Liver (tissue), 9 donors: ENCODE data around the gene LAPTM4A. TPM values are rescaled to one million over a fixed set of nuclear protein-coding genes. Genes with fewer than 3 reads are reported as not detected.

Experiments
- DNase-seq: peaks from one replicate; pipeline ENCODE4 v3.0.0-alpha.2; 2017; ENCODE audit warnings: low spot score
- H3K27ac ChIP-seq, 2 donors: one replicate each; pipeline ENCODE4 v1.7.0; 2013; ENCODE audit warnings: inconsistent platforms in 2 of 2, low read length in 2 of 2, control low read depth in 1 of 2, low read depth in 1 of 2, mild to moderate bottlenecking in 1 of 2
- H3K27me3 ChIP-seq, 4 donors: one replicate each; pipeline versions ENCODE4 v1.6.1 to v1.7.0; 2013; ENCODE audit warnings: low read length in 3 of 4, inconsistent platforms in 1 of 4, mild to moderate bottlenecking in 1 of 4, moderate library complexity in 1 of 4; ENCODE audit not compliant: control insufficient read depth in 4 of 4, insufficient read depth in 4 of 4
- H3K36me3 ChIP-seq, 4 donors: one replicate each; pipeline versions ENCODE4 v1.6.1 to v1.7.0; 2013; ENCODE audit warnings: low read length in 3 of 4, mild to moderate bottlenecking in 3 of 4, low read depth in 1 of 4, moderate library complexity in 1 of 4; ENCODE audit not compliant: control insufficient read depth in 4 of 4, insufficient read depth in 3 of 4
- H3K4me1 ChIP-seq, 4 donors: one replicate each; pipeline versions ENCODE4 v1.6.1 to v1.7.0; 2013; ENCODE audit warnings: low read length in 3 of 4, mild to moderate bottlenecking in 3 of 4, moderate library complexity in 1 of 4; ENCODE audit not compliant: control insufficient read depth in 4 of 4, insufficient read depth in 4 of 4
- H3K4me3 ChIP-seq, 3 donors: one replicate each; pipeline versions ENCODE4 v1.6.1 to v1.7.0; 2013; ENCODE audit warnings: low read length in 3 of 3, control low read depth in 1 of 3, low read depth in 1 of 3, mild to moderate bottlenecking in 1 of 3
- H3K9ac ChIP-seq, 2 donors: one replicate each; pipeline ENCODE4 v1.7.0; 2013; ENCODE audit warnings: low read length in 2 of 2, mild to moderate bottlenecking in 2 of 2, moderate library complexity in 2 of 2, control low read depth in 1 of 2, low read depth in 1 of 2
- H3K9me3 ChIP-seq, 4 donors: one replicate each; pipeline versions ENCODE4 v1.6.1 to v1.7.0; 2013; ENCODE audit warnings: low read length in 3 of 4; ENCODE audit not compliant: control insufficient read depth in 4 of 4
- EGR1 ChIP-seq, 2 donors: IDR thresholded peaks; 2 replicates each; pipeline ENCODE4 v1.6.1; 2016 to 2018; ENCODE audit warnings: antibody characterized with exemption in 2 of 2, low read depth in 2 of 2
- FOXA1 ChIP-seq: IDR thresholded peaks from 2 replicates; pipeline ENCODE4 v1.6.1; 2016; ENCODE audit warnings: antibody characterized with exemption
- FOXA2 ChIP-seq: IDR thresholded peaks from 2 replicates; pipeline ENCODE4 v1.6.1; 2016; ENCODE audit warnings: antibody characterized with exemption
- GABPA ChIP-seq, 2 donors: IDR thresholded peaks in 1 of 2; conservative IDR thresholded peaks in 1 of 2; 2 replicates each; pipeline ENCODE4 v1.6.1; 2016; ENCODE audit warnings: antibody characterized with exemption in 2 of 2, mild to moderate bottlenecking in 1 of 2, moderate library complexity in 1 of 2
- HNF4A ChIP-seq, 2 donors: conservative IDR thresholded peaks; 2 replicates each; pipeline ENCODE4 v1.6.1; 2016; ENCODE audit warnings: antibody characterized with exemption in 2 of 2, mild to moderate bottlenecking in 2 of 2
- HNF4G ChIP-seq: IDR thresholded peaks from 2 replicates; pipeline ENCODE4 v1.6.1; 2016; ENCODE audit warnings: antibody characterized with exemption
- JUND ChIP-seq, 2 donors: IDR thresholded peaks; 2 replicates each; pipeline ENCODE4 v1.6.1; 2016; ENCODE audit warnings: antibody characterized with exemption in 2 of 2
- MAX ChIP-seq: IDR thresholded peaks from 2 replicates; pipeline ENCODE4 v1.6.1; 2016; ENCODE audit warnings: antibody characterized with exemption
- NR2F2 ChIP-seq: IDR thresholded peaks from 2 replicates; pipeline ENCODE4 v1.6.1; 2016; ENCODE audit warnings: antibody characterized with exemption
- RAD21 ChIP-seq, 2 donors: IDR thresholded peaks; 2 replicates each; pipeline ENCODE4 v1.6.1; 2016; ENCODE audit warnings: antibody characterized with exemption in 2 of 2, mild to moderate bottlenecking in 2 of 2
- REST ChIP-seq: IDR thresholded peaks from 2 replicates; pipeline ENCODE4 v1.6.1; 2016; ENCODE audit warnings: antibody characterized with exemption, mild to moderate bottlenecking
- RXRA ChIP-seq, 2 donors: IDR thresholded peaks; 2 replicates each; pipeline ENCODE4 v1.6.1; 2017 to 2018; ENCODE audit warnings: antibody characterized with exemption in 2 of 2, mild to moderate bottlenecking in 1 of 2
- SP1 ChIP-seq: IDR thresholded peaks from 2 replicates; pipeline ENCODE4 v1.6.1; 2018; ENCODE audit warnings: antibody characterized with exemption, mild to moderate bottlenecking
- TAF1 ChIP-seq: conservative IDR thresholded peaks from 2 replicates; pipeline ENCODE4 v1.6.1; 2016; ENCODE audit warnings: antibody characterized with exemption, mild to moderate bottlenecking
- YY1 ChIP-seq: IDR thresholded peaks from 2 replicates; pipeline ENCODE4 v1.6.1; 2016; ENCODE audit warnings: antibody characterized with exemption, mild to moderate bottlenecking
- WGBS: extraction: QIAGEN DNeasy Blood & Tissue Kit; methylation state at CpG from one replicate; pipeline ENCODE4 v1.1.7; 2013; 5-methylcytosine and 5-hydroxymethylcytosine counted together
- polyA plus RNA-seq, 2 donors: library from polyadenylated mRNA; stranded (reverse) in 1 of 2; unstranded in 1 of 2; fragments of 200-250 nt in 1 of 2; fragments of >200 nt in 1 of 2; fragmentation: Nextera tagmentation in 1 of 2; extraction: Ambion mirVana in 1 of 2; gene quantifications; one replicate each; pipeline versions ENCODE4 v1.2.1 to v1.2.3, GENCODE V29; 2013 to 2015
- total RNA-seq, 2 donors: library from RNA; depleted of rRNA; stranded (reverse); fragments of >200 nt; gene quantifications; one replicate each; pipeline ENCODE4 v1.2.3, GENCODE V29; 2014
- TF ChIP-seq, protein P1 (sequence below): IDR thresholded peaks from 2 replicates; pipeline ENCODE4 v1.6.1; 2016; ENCODE audit warnings: antibody characterized with exemption
- TF ChIP-seq, protein P2 (sequence below): IDR thresholded peaks from 2 replicates; pipeline ENCODE4 v1.6.1; 2016; ENCODE audit warnings: antibody characterized with exemption
- TF ChIP-seq, protein P3 (sequence below): fragments of 150-350 bp; IDR thresholded peaks from 2 replicates; pipeline ENCODE4 v1.5.1; 2017; ENCODE audit warnings: improper control_type of control experiment, low read depth, low read length; ENCODE audit not compliant: missing input control
- donor health status: healthy.
- donor health status: healthy.
- donor health status: healthy.
- donor health status: healthy.
- donor health status: healthy.

The LAPTM4A gene
- total and polyA plus RNA-seq, 4 donors = 69.1 to 183 (median 122) TPM

GRCh38 chr2:20092901-20093235, 41.4 kb upstream of the LAPTM4A start:
- TF ChIP-seq REST (no peak), RXRA (IDR thresholded peaks at IDR 0.05) (no peak), MAX (no peak), SP1 (no peak), GABPA (IDR thresholded peaks at IDR 0.05 in 1 of 2, conservative IDR thresholded peaks at IDR 0.05 in 1 of 2) (no peak), EGR1 (IDR thresholded peaks at IDR 0.05; ENCODE audit: low read depth in 2 of 2) (no peak), TAF1 (no peak), YY1 (no peak), FOXA2 (no peak), JUND (IDR thresholded peaks at IDR 0.05) (no peak), HNF4A (conservative IDR thresholded peaks at IDR 0.05) (no peak), NR2F2 (no peak), FOXA1 (no peak), HNF4G (no peak), RAD21 (IDR thresholded peaks at IDR 0.05) (no peak)
- TF ChIP-seq, protein P1, sequence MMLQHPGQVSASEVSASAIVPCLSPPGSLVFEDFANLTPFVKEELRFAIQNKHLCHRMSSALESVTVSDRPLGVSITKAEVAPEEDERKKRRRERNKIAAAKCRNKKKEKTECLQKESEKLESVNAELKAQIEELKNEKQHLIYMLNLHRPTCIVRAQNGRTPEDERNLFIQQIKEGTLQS = no peak
- TF ChIP-seq, protein P2, sequence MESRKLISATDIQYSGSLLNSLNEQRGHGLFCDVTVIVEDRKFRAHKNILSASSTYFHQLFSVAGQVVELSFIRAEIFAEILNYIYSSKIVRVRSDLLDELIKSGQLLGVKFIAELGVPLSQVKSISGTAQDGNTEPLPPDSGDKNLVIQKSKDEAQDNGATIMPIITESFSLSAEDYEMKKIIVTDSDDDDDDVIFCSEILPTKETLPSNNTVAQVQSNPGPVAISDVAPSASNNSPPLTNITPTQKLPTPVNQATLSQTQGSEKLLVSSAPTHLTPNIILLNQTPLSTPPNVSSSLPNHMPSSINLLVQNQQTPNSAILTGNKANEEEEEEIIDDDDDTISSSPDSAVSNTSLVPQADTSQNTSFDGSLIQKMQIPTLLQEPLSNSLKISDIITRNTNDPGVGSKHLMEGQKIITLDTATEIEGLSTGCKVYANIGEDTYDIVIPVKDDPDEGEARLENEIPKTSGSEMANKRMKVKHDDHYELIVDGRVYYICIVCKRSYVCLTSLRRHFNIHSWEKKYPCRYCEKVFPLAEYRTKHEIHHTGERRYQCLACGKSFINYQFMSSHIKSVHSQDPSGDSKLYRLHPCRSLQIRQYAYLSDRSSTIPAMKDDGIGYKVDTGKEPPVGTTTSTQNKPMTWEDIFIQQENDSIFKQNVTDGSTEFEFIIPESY = no peak
- TF ChIP-seq, protein P3, sequence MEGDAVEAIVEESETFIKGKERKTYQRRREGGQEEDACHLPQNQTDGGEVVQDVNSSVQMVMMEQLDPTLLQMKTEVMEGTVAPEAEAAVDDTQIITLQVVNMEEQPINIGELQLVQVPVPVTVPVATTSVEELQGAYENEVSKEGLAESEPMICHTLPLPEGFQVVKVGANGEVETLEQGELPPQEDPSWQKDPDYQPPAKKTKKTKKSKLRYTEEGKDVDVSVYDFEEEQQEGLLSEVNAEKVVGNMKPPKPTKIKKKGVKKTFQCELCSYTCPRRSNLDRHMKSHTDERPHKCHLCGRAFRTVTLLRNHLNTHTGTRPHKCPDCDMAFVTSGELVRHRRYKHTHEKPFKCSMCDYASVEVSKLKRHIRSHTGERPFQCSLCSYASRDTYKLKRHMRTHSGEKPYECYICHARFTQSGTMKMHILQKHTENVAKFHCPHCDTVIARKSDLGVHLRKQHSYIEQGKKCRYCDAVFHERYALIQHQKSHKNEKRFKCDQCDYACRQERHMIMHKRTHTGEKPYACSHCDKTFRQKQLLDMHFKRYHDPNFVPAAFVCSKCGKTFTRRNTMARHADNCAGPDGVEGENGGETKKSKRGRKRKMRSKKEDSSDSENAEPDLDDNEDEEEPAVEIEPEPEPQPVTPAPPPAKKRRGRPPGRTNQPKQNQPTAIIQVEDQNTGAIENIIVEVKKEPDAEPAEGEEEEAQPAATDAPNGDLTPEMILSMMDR = no peak
- peaks cover 0 to 25% (median 17%) of the 10 kb centered on the region in 4 donors for H3K4me1 ChIP-seq
- no peak overlapping the region for H3K9ac ChIP-seq
- WGBS = 95% methylated on average over 5 of the region's 5 CpGs
- H3K9me3 ChIP-seq = no peaks in the 10 kb centered on the region
- no peaks in the 10 kb centered on the region for H3K36me3 ChIP-seq
- no peak for DNase-seq
- no peak overlapping the region for H3K4me3 ChIP-seq
- H3K27ac ChIP-seq = no peak overlapping the region
- no peaks in the 10 kb centered on the region for H3K27me3 ChIP-seq
